ENCODE measurements around the gene ZNF335. TPM values are rescaled to one million over a fixed set of nuclear protein-coding genes. Genes with fewer than 3 reads are reported as not detected.

Gene ZNF335
- total and polyA plus RNA-seq, 2 experiments from 2014 or later: 13.5 to 28.1 TPM

DNA sequence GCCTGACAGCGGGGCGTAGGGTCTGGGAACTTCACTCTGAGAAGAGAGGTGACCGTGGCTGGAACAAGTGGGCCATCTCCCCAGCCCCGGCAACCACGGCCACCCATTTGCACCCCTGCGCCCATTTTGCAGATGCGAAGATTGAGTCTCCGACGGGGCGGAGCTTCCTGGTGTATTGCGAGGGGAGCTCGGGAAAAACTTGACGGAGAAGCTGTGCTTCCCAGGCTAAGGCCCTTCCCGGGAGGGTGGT, 653 bp downstream of the ZNF335 start:
- peaks cover 14% of the 10 kb centered on the region for H3K36me3 ChIP-seq
- no peaks in the 10 kb centered on the region for H3K27me3 ChIP-seq
- peak overlapping the region; percentile 99 for H3K27ac ChIP-seq
- H3K4me3 ChIP-seq: peak overlapping the region; percentile 49
- TF ChIP-seq, protein P1, sequence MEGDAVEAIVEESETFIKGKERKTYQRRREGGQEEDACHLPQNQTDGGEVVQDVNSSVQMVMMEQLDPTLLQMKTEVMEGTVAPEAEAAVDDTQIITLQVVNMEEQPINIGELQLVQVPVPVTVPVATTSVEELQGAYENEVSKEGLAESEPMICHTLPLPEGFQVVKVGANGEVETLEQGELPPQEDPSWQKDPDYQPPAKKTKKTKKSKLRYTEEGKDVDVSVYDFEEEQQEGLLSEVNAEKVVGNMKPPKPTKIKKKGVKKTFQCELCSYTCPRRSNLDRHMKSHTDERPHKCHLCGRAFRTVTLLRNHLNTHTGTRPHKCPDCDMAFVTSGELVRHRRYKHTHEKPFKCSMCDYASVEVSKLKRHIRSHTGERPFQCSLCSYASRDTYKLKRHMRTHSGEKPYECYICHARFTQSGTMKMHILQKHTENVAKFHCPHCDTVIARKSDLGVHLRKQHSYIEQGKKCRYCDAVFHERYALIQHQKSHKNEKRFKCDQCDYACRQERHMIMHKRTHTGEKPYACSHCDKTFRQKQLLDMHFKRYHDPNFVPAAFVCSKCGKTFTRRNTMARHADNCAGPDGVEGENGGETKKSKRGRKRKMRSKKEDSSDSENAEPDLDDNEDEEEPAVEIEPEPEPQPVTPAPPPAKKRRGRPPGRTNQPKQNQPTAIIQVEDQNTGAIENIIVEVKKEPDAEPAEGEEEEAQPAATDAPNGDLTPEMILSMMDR (IDR thresholded peaks at IDR 0.05; ENCODE audit: low read depth, low read length): no peak
- no peaks in the 10 kb centered on the region for H3K4me1 ChIP-seq (ENCODE audit: low read depth)
- no peaks in the 10 kb centered on the region for H3K9me3 ChIP-seq (ENCODE audit: low read depth)
- DNase-seq (ENCODE audit: low read depth in 1 of 2, low spot score in 1 of 2): no peak

DNA sequence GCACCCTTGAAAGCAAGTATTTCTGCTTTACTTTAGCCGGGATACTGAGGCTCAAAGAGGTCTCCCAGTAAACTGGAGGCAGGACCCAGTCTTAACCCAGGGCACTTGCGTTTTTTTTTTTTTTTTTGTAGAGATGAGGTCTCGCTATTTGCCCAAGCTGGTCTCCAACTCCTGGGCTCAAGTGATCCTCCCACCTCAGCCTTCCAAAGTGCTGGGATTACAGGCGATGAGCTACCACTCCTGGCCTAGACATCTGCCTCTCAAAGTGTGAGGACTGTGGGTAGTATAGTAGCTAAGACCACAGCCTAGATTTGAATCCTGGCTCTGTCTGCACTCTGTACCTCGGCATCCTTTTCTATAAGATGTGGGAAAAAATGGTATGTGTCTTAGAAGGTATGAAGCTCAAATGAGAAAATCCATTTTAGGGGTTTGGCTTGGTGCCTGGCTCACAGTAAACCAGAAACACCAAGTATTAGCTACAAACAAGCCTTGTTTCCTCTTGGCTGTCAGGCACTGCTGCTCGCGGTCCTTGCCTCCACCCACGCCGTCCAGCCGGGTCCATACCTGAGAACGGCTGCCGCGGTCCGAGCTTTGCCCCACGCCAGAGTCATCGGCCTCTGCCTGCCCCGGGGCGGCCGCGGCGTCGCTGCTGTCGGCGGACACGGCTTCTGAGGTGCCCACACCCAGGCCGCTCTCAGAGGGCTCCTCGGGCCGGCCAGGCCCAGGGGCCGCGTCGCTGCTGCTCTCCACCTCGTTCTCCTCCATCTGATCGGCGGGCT, 1.2 kb downstream of the ZNF335 start:
- H3K4me1 ChIP-seq (ENCODE audit: low read depth): no peaks in the 10 kb centered on the region
- peaks cover 16% of the 10 kb centered on the region for H3K36me3 ChIP-seq
- TF ChIP-seq, protein P1 (IDR thresholded peaks at IDR 0.05; ENCODE audit: low read depth, low read length): no peak
- no peaks in the 10 kb centered on the region for H3K9me3 ChIP-seq (ENCODE audit: low read depth)
- H3K4me3 ChIP-seq: peak overlapping the region; percentile 49
- peak in 1 of 2 donors; percentile 43 for DNase-seq (ENCODE audit: low read depth in 1 of 2, low spot score in 1 of 2)
- H3K27ac ChIP-seq: peak overlapping the region; percentile 99
- H3K27me3 ChIP-seq: no peaks in the 10 kb centered on the region

DNA sequence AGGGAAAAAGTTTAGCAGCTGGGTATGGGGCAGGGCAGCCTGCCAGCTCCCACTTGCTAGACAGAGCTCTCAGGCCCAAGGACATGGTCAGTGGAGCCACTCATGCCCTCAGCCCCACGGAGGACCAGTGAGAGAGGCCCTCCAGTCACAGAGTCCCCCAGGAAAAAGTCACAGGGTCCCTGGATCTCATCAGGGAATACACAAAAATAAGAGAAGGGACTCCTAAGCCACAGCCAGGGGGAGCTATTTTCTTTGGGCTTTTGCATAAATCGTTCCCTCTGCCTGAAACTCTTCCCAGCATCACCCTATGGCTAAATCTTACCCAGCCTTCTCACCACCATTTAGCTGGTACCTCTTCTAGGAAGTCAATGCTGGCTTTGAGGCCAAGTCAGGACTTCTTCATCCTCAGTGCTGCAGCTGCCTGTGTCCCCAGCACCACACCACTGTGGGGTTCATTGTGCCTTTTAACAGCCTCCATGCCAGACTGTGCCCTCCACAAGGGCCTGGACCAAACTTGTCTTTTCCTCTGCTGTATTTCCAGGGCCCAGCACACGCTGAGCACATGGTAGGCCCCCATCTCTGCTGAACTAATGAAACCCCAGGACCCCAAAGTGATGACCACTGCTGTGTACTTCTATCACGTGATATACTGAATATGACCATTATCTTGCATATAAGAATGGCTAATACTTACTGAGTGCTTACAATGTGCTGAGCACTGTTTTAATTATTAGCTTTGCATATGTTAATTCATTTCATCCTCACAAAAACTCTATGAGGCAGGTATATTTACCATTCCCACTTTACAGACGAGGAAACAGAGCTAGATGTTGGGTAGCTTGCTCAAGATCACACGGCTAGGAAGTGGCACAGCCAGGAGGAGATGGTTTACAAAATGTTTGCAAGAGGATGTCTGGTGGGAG, 2.0 kb downstream of the ZNF335 start:
- TF ChIP-seq, protein P1 (IDR thresholded peaks at IDR 0.05; ENCODE audit: low read depth, low read length): peak; percentile 72
- Histone ChIP-seq H3K4me3 (no peak overlapping the region), H3K9me3 (ENCODE audit: low read depth) (no peaks in the 10 kb centered on the region), H3K27ac (peak overlapping the region; percentile 60), H3K36me3 (peaks cover 20% of the 10 kb centered on the region), H3K4me1 (ENCODE audit: low read depth) (no peaks in the 10 kb centered on the region), H3K27me3 (no peaks in the 10 kb centered on the region)
- peak; percentile 73 to 74 for DNase-seq (ENCODE audit: low read depth in 1 of 2, low spot score in 1 of 2)

DNA sequence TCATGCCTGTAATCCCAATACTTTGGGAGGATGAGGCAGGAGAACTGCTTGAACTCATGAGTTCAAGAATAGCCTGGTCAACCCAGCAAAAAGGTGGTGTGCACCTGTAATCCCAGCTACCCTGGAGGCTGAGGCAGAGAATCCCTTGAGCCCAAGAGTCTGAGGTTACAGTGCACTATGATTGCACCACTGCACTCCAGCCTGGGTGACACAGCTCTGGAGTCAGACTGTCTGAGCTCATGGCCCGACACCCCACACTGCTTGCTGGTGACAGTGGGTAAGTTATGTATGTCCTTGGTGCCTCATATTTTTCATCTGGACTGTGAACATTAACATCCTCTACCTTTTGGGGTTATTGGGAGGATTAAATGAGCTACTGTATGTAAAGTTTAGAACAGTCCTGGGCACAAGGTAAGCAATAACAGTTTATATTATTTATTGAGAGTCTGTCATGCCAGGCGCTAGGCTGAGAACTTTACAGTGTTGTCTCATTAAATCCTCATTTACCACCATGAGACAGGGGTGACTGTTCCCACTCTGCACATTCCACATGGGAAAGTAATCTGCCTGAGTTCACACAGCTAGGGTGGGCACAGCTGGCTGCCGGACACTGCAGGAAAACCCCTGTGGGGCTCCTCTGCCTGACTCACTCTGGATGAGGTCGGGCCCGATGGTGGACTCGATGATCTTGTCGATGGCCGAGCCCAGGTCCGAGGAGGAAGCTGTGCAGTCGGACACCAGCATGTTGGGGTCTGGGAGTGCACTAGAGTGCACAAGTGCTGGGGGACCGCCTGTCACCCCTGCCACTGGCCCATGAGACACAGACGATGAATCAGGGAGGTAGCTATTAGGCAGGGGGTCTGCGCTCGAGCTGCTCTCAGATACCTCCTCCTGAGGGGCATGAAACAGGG, 2.9 kb downstream of the ZNF335 start:
- no peaks in the 10 kb centered on the region for H3K27me3 ChIP-seq
- H3K4me1 ChIP-seq (ENCODE audit: low read depth): no peaks in the 10 kb centered on the region
- no peak for DNase-seq (ENCODE audit: low read depth in 1 of 2, low spot score in 1 of 2)
- TF ChIP-seq, protein P1 (IDR thresholded peaks at IDR 0.05; ENCODE audit: low read depth, low read length): no peak
- H3K27ac ChIP-seq: peak overlapping the region; percentile 60
- H3K36me3 ChIP-seq: peaks cover 26% of the 10 kb centered on the region
- no peak overlapping the region for H3K4me3 ChIP-seq
- H3K9me3 ChIP-seq (ENCODE audit: low read depth): no peaks in the 10 kb centered on the region

DNA sequence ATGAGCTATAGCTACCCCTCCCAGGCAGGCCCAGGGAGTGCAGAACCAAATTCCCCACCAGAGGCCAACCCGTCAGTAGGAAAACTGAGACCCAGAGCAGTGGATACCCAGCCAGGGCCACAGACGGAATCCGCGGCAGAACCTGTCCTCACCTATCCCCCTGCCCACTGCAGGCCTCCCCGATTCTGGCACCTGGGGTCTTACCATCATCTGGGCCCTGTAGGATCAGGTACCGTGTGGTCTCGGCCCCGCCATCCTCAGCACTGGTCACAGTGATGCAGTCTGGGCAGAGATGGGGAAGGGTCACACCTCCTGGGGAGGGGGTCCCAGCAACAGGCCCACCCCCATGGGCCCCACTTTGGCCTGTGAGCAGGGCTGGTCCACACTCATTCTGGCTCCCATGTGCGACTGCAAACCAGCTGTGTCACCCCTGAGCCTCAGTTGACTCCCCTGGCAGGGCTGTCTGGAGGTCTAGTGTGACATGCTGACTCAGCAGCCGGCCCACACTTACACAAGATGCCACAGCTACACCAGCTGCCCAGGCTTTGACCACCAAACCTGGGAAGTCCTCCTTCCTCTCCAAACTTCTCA, 3.8 kb downstream of the ZNF335 start:
- Histone ChIP-seq H3K36me3 (peaks cover 30% of the 10 kb centered on the region), H3K27ac (no peak overlapping the region), H3K9me3 (ENCODE audit: low read depth) (no peaks in the 10 kb centered on the region), H3K27me3 (no peaks in the 10 kb centered on the region), H3K4me3 (no peak overlapping the region), H3K4me1 (ENCODE audit: low read depth) (no peaks in the 10 kb centered on the region)
- TF ChIP-seq, protein P1 (IDR thresholded peaks at IDR 0.05; ENCODE audit: low read depth, low read length): no peak
- no peak for DNase-seq (ENCODE audit: low read depth in 1 of 2, low spot score in 1 of 2)
